ENCODE data around the gene CPTP. TPM values are rescaled to one million over a fixed set of nuclear protein-coding genes. Genes with fewer than 3 reads are reported as not detected.

CPTP gene
- total and polyA plus RNA-seq, 2 of the 13 experiments (the other 11 are each of a cell fraction or from before 2014, with no cell fraction given): 5.5 to 9.3 TPM

GRCh38 chr1:1359664-1360468 is 35.3 kb downstream of the CPTP start (continued):
- no peak for TF ChIP-seq ZNF790 (CRISPR knock-in tag; IDR thresholded peaks at IDR 0.05; ENCODE audit: borderline replicate concordance)
- no peak for TF ChIP-seq TRIM24 (CRISPR knock-in tag; IDR thresholded peaks at IDR 0.05)
- no peak for TF ChIP-seq SRF (IDR thresholded peaks at IDR 0.05; ENCODE audit: low read depth, low read length)
- no peak for TF ChIP-seq GTF2F1 (IDR thresholded peaks at IDR 0.05; ENCODE audit: low read length)
- no peak for TF ChIP-seq NFATC3 (CRISPR knock-in tag; IDR thresholded peaks at IDR 0.05)
- TF ChIP-seq ZBTB14 (CRISPR knock-in tag; IDR thresholded peaks at IDR 0.05): 0 out of 2 replicates have a peak, but pooled peaks have one; percentile 13
- TF ChIP-seq ZMYM4 (CRISPR knock-in tag; IDR thresholded peaks at IDR 0.05): peak; percentile 33; the same call in 1 of the 2 replicates
- TF ChIP-seq RARA (CRISPR knock-in tag; IDR thresholded peaks at IDR 0.05): peak; percentile 83
- peak; percentile 47 for TF ChIP-seq ARID5B (CRISPR knock-in tag; IDR thresholded peaks at IDR 0.05)
- no peak for TF ChIP-seq ATAD3A (CRISPR knock-in tag; IDR thresholded peaks at IDR 0.05)
- TF ChIP-seq ZKSCAN5 (CRISPR knock-in tag; IDR thresholded peaks at IDR 0.05): no peak
- TF ChIP-seq, protein P1, sequence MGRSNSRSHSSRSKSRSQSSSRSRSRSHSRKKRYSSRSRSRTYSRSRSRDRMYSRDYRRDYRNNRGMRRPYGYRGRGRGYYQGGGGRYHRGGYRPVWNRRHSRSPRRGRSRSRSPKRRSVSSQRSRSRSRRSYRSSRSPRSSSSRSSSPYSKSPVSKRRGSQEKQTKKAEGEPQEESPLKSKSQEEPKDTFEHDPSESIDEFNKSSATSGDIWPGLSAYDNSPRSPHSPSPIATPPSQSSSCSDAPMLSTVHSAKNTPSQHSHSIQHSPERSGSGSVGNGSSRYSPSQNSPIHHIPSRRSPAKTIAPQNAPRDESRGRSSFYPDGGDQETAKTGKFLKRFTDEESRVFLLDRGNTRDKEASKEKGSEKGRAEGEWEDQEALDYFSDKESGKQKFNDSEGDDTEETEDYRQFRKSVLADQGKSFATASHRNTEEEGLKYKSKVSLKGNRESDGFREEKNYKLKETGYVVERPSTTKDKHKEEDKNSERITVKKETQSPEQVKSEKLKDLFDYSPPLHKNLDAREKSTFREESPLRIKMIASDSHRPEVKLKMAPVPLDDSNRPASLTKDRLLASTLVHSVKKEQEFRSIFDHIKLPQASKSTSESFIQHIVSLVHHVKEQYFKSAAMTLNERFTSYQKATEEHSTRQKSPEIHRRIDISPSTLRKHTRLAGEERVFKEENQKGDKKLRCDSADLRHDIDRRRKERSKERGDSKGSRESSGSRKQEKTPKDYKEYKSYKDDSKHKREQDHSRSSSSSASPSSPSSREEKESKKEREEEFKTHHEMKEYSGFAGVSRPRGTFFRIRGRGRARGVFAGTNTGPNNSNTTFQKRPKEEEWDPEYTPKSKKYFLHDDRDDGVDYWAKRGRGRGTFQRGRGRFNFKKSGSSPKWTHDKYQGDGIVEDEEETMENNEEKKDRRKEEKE (IDR thresholded peaks at IDR 0.05): no peak
- TF ChIP-seq TRAFD1 (CRISPR knock-in tag; IDR thresholded peaks at IDR 0.05; ENCODE audit: borderline replicate concordance): no peak
- TF ChIP-seq JUN (CRISPR knock-in tag; IDR thresholded peaks at IDR 0.05): no peak
- TF ChIP-seq ZMAT3 (CRISPR knock-in tag; conservative IDR thresholded peaks at IDR 0.05): no peak
- peak; percentile 98 for TF ChIP-seq ZNF296 (CRISPR knock-in tag; conservative IDR thresholded peaks at IDR 0.05)
- peak; percentile 77 for TF ChIP-seq ZGPAT (CRISPR knock-in tag; IDR thresholded peaks at IDR 0.05)
- no peak for TF ChIP-seq PRMT3 (CRISPR knock-in tag; IDR thresholded peaks at IDR 0.05; ENCODE audit: borderline replicate concordance, low read depth)
